ENCODE data around the gene ABCG1. TPM values are rescaled to one million over a fixed set of nuclear protein-coding genes. Genes with fewer than 3 reads are reported as not detected.

The ABCG1 gene
- total and polyA plus RNA-seq, 2 of the 4 experiments (the other 2 are of a cell fraction), result 0.19 to 0.36 TPM

GRCh38 chr21:42263591-42264131 lies 44.7 kb downstream of the ABCG1 start:
- no peak overlapping the region for H2BK120ac ChIP-seq (ENCODE audit: low read depth, low read length)
- peaks cover 18% of the 10 kb centered on the region; the same call in 1 of the 2 replicates for H3K27me3 ChIP-seq (ENCODE audit: control insufficient read depth, insufficient read depth, low read length)
- WGBS, 2 experiments (ENCODE audit: extremely low coverage in 2 of 2, insufficient read length in 1 of 2), result 35% methylated on average over 11 of the region's 18 CpGs; no CpG with 5 or more reads in 1 of the 2 experiments
- H3K4me3 ChIP-seq (ENCODE audit: insufficient read depth, low read depth, low read length), result no peak overlapping the region
- H4K91ac ChIP-seq (ENCODE audit: insufficient read depth, low read depth, low read length), result no peak overlapping the region
- H3K9me1 ChIP-seq (ENCODE audit: insufficient read depth, low read length), result 0 out of 2 replicates have a peak, but pooled peaks cover 11% of the 10 kb centered on the region
- no peak for DNase-seq
- peaks cover 5% of the 10 kb centered on the region; the same call in 1 of the 2 replicates for H4K20me1 ChIP-seq (ENCODE audit: insufficient read depth, low read length)
- H3K56ac ChIP-seq (ENCODE audit: extremely low read depth, insufficient read depth, low read length), result no peak overlapping the region
- H4K8ac ChIP-seq (ENCODE audit: low read depth in 2 of 2, low read length in 2 of 2), result no peak overlapping the region
- H3K18ac ChIP-seq (ENCODE audit: low read depth, low read length), result no peak overlapping the region
- H2BK5ac ChIP-seq (ENCODE audit: low read depth, low read length, poor library complexity, severe bottlenecking), result no peak overlapping the region
- no peak for ATAC-seq (ENCODE audit: low read depth)
- H2BK20ac ChIP-seq (ENCODE audit: low read depth, low read length), result no peak overlapping the region; the same call in 1 of the 2 replicates
- peaks cover 21% of the 10 kb centered on the region; the same call in 1 of the 2 replicates for H3K4me1 ChIP-seq (ENCODE audit: control insufficient read depth, insufficient read depth, low read length)
- TF ChIP-seq ELK1 (IDR thresholded peaks at IDR 0.05; ENCODE audit: borderline replicate concordance, low read depth, low read length), result no peak
- TF ChIP-seq MAZ (IDR thresholded peaks at IDR 0.05; ENCODE audit: borderline replicate concordance, low read depth, low read length), result no peak
- TF ChIP-seq USF2 (IDR thresholded peaks at IDR 0.05; ENCODE audit: low read depth, low read length), result no peak
- TF ChIP-seq CHD1 (IDR thresholded peaks at IDR 0.05; ENCODE audit: low read depth, low read length), result no peak
- no peak for TF ChIP-seq NFE2L2 (IDR thresholded peaks at IDR 0.05; ENCODE audit: low read depth, low read length)
- TF ChIP-seq MAFK (IDR thresholded peaks at IDR 0.05; ENCODE audit: low read depth, low read length), result no peak
- TF ChIP-seq BHLHE40 (IDR thresholded peaks at IDR 0.05; ENCODE audit: low read depth, low read length), result no peak
- no peak for TF ChIP-seq MXI1 (IDR thresholded peaks at IDR 0.05; ENCODE audit: borderline replicate concordance, low read depth, low read length)
- TF ChIP-seq RCOR1 (IDR thresholded peaks at IDR 0.05; ENCODE audit: insufficient replicate concordance, low read length), result no peak
- no TSS peak for BruUV-seq (replicated peaks)
- H3K9ac ChIP-seq (ENCODE audit: low read depth, low read length), result no peak overlapping the region
- in situ Hi-C loops (cut with MboI; ENCODE audit: low sequenced_read_pairs), result no loop called here
- H3K4ac ChIP-seq (ENCODE audit: low read depth, low read length), result peak overlapping the region; percentile 45; the same call in 1 of the 2 replicates
- no peak overlapping the region for H3K4me2 ChIP-seq (ENCODE audit: low read depth, low read length)
- H2AK5ac ChIP-seq (ENCODE audit: low read depth, low read length), result no peak overlapping the region
- H3K36me3 ChIP-seq (ENCODE audit: control insufficient read depth, insufficient read depth, low read length), result no peaks in the 10 kb centered on the region
- POLR2A ChIA-PET (ENCODE audit: unreplicated experiment), result no interaction called here
- dilution Hi-C loops (cut with HindIII; ENCODE audit: low sequenced_read_pairs, unreplicated experiment), result no loop called here
- intact Hi-C loops (cut with micrococcal nuclease), result no loop called here
- CTCF ChIA-PET, result no interaction called here
- no peak overlapping the region for H3K14ac ChIP-seq (replicated peaks; ENCODE audit: low read depth, low read length)
- no peak overlapping the region for H2AK9ac ChIP-seq (replicated peaks; ENCODE audit: low read depth, low read length, poor library complexity)
- H3K23ac ChIP-seq (ENCODE audit: low read depth, low read length), result no peak overlapping the region
- 0 out of 3 replicates have a peak overlapping the region, but pooled peaks have one; percentile 33 for H2BK15ac ChIP-seq (ENCODE audit: low read depth, low read length)
- no peak overlapping the region for H4K5ac ChIP-seq (ENCODE audit: low read depth, low read length)
- no peak overlapping the region for H3K27ac ChIP-seq (ENCODE audit: insufficient read depth, low read length)
- H2AFZ ChIP-seq (replicated peaks; ENCODE audit: low read length, poor library complexity), result no peak overlapping the region
- H3K9me3 ChIP-seq (ENCODE audit: control insufficient read depth, insufficient read depth, low read length), result no peaks in the 10 kb centered on the region
- no peaks in the 10 kb centered on the region for H3K79me1 ChIP-seq (ENCODE audit: low read depth in 1 of 2, low read length in 2 of 2)
